Vagina (tissue), 2 donors: ENCODE measurements around the gene REV3L. TPM values are rescaled to one million over a fixed set of nuclear protein-coding genes. Genes with fewer than 3 reads are reported as not detected.

Experiments
- DNase-seq, 2 donors: peaks; one replicate each; pipeline ENCODE4 v3.0.0-alpha.2; 2017; ENCODE audit errors: extremely low spot score in 2 of 2
- H3K27ac ChIP-seq: fragments of 200-600 bp; sonication (generic); one replicate; pipeline ENCODE4 v1.5.1; 2019
- H3K27me3 ChIP-seq: fragments of 200-600 bp; sonication (generic); one replicate; pipeline ENCODE4 v1.5.1; 2019
- H3K36me3 ChIP-seq, 2 donors: fragments of 200-600 bp; sonication (generic); one replicate each; pipeline ENCODE4 v1.5.1; 2017 to 2019
- H3K4me1 ChIP-seq: fragments of 200-600 bp; sonication (generic); one replicate; pipeline ENCODE4 v1.5.1; 2019
- H3K4me3 ChIP-seq, 2 donors: fragments of 200-600 bp; sonication (generic); 1 replicate in 1 of 2; 2 replicates in 1 of 2; pipeline ENCODE4 v1.5.1; 2016 to 2019
- H3K9me3 ChIP-seq: fragments of 200-600 bp; sonication (generic); one replicate; pipeline ENCODE4 v1.5.1; 2019
- CTCF ChIP-seq, 3 experiments: fragments of 450-650 bp in 2 of 3; fragments of 200-600 bp in 1 of 3; sonication (generic) in 1 of 3; IDR thresholded peaks; one replicate each; pipeline ENCODE4 v1.5.1; 2017 to 2019; ENCODE audit warnings: antibody characterized with exemption in 3 of 3, mild to moderate bottlenecking in 2 of 3, moderate library complexity in 2 of 3
- POLR2A ChIP-seq, 2 donors: fragments of 450-650 bp; IDR thresholded peaks; one replicate each; pipeline ENCODE4 v1.6.1; 2017; ENCODE audit warnings: antibody characterized with exemption in 2 of 2, mild to moderate bottlenecking in 2 of 2, moderate library complexity in 2 of 2
- POLR2AphosphoS5 ChIP-seq, 2 donors: sonication (generic); formaldehyde crosslinking; IDR thresholded peaks; one replicate each; pipeline ENCODE4 v1.9.0; 2017; ENCODE audit warnings: antibody characterized with exemption in 2 of 2, mild to moderate bottlenecking in 2 of 2, low read depth in 1 of 2; ENCODE audit not compliant: insufficient read depth in 1 of 2
- intact Hi-C: fragments of 100-400 bp; cut with DNase I; formaldehyde crosslinking; loops from one replicate; pipeline ENCODE4 v1.15.1; 2023
- total RNA-seq: library from RNA; depleted of rRNA; stranded (reverse); fragments of >200 nt; gene quantifications from one replicate; pipeline ENCODE4 v1.2.3, GENCODE V29; 2016

REV3L gene
- total RNA-seq, 1 donor from 2014 or later = 33.9 TPM

DNA sequence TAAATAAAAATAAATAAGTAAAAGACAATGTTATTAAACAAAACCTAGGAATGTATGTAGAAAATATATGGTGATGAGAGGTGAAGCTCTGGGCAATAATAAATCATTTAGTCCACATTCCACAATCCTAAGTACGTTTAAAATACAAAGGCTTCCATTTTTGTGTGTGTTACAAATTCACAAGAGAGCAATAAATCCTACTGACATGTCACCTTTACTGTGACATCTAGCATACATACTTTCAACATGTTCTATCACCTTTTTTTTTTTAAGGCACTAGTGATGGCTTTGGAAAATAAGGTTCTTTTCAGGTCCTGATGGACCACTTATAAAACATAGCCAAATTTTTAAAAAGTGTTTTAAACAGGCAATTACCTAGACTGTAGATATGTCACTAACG, 12.0 kb downstream of the REV3L start:
- DNase-seq = no peak
- intact Hi-C loops = no loop called here
- Histone ChIP-seq H3K27me3 (no peaks in the 10 kb centered on the region), H3K4me3 (no peak overlapping the region), H3K4me1 (peaks cover 38% of the 10 kb centered on the region), H3K36me3 (no peaks in the 10 kb centered on the region), H3K27ac (no peak overlapping the region), H3K9me3 (no peaks in the 10 kb centered on the region)
- TF ChIP-seq POLR2A (IDR thresholded peaks at IDR 0.05) (no peak), POLR2AphosphoS5 (IDR thresholded peaks at IDR 0.05; ENCODE audit: insufficient read depth in 1 of 2, low read depth in 1 of 2) (no peak), CTCF (IDR thresholded peaks at IDR 0.05) (no peak)

DNA sequence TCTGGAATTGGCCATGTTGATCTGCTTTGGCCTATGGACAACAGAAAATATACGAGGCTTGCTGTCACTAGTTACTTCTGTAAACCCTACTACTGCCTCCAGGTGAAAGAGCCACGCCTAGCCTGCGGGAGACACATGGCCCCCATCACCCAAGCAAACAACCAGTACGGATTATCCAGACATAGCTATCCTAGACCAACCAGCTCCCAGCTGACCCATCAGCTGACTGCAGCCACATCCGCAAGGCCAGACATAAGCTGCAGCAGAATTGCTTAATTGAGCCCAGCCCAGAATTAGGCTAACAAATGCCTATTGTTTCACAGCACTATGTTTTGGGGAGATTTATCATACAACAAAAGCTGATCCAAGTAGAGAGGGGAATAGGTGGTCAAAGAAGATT, 13.5 kb downstream of the REV3L start:
- Histone ChIP-seq H3K27ac (no peak overlapping the region), H3K27me3 (no peaks in the 10 kb centered on the region), H3K4me3 (no peak overlapping the region), H3K4me1 (peaks cover 26% of the 10 kb centered on the region), H3K9me3 (no peaks in the 10 kb centered on the region), H3K36me3 (no peaks in the 10 kb centered on the region)
- intact Hi-C loops = loop anchor here (10.0 kb wide), 1 partner anchor 105 kb away; no protein-coding TSS in a partner anchor
- TF ChIP-seq CTCF (IDR thresholded peaks at IDR 0.05) (no peak), POLR2A (IDR thresholded peaks at IDR 0.05) (no peak), POLR2AphosphoS5 (IDR thresholded peaks at IDR 0.05; ENCODE audit: insufficient read depth in 1 of 2, low read depth in 1 of 2) (no peak)
- DNase-seq = no peak

DNA sequence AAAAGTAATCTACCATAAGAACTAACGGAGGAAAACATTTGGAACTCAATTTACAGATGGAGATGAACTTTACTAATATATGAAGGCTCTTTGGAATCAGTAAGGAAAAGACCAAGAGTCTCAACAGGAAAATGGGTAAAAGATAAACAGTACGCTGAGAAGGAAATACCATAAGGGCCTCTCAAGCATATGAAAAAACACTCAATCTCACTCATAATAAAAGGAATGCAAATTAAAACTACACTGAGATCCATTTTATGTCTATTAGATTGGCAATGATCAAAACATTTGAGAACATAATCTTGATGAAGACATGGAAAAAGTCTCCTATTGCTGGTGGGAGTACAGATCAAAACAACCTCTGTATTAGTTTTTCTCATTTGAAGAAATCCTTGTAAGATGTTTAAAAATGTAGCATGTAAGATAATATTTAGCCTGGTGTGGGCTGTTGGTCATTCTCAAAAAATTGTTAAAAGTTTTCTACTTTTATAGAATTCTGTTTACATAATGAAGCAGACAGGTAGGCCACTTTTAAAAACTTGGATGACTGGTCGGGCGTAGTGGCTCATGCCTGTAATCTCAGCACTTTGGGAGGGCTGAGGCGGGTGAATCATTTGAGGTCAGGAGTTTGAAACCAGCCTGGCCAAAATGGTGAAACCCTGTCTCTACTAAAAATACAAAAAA, 14.5 kb downstream of the REV3L start:
- Histone ChIP-seq H3K4me3 (no peak overlapping the region), H3K9me3 (no peaks in the 10 kb centered on the region), H3K36me3 (no peaks in the 10 kb centered on the region), H3K27me3 (no peaks in the 10 kb centered on the region), H3K4me1 (peaks cover 27% of the 10 kb centered on the region), H3K27ac (peak overlapping the region; percentile 18)
- no peak for DNase-seq
- intact Hi-C loops = loop anchor here (10.0 kb wide), 1 partner anchor 104 kb away; no protein-coding TSS in a partner anchor
- TF ChIP-seq POLR2A (IDR thresholded peaks at IDR 0.05) (no peak), CTCF (IDR thresholded peaks at IDR 0.05) (no peak), POLR2AphosphoS5 (IDR thresholded peaks at IDR 0.05; ENCODE audit: insufficient read depth in 1 of 2, low read depth in 1 of 2) (no peak)

GRCh38 chr6:111464184-111464583, 18.8 kb downstream of the REV3L start:
- DNase-seq = no peak
- intact Hi-C loops = loop anchor here (10.0 kb wide), 1 partner anchor 99 kb away; no protein-coding TSS in a partner anchor
- H3K36me3 ChIP-seq = no peaks in the 10 kb centered on the region
- no peaks in the 10 kb centered on the region for H3K9me3 ChIP-seq
- peaks cover 30% of the 10 kb centered on the region for H3K4me1 ChIP-seq
- H3K27ac ChIP-seq = no peak overlapping the region
- H3K27me3 ChIP-seq = no peaks in the 10 kb centered on the region
- no peak overlapping the region for H3K4me3 ChIP-seq
- TF ChIP-seq POLR2AphosphoS5 (IDR thresholded peaks at IDR 0.05; ENCODE audit: insufficient read depth in 1 of 2, low read depth in 1 of 2) = no peak
- TF ChIP-seq CTCF (IDR thresholded peaks at IDR 0.05) = no peak
- no peak for TF ChIP-seq POLR2A (IDR thresholded peaks at IDR 0.05)

DNA sequence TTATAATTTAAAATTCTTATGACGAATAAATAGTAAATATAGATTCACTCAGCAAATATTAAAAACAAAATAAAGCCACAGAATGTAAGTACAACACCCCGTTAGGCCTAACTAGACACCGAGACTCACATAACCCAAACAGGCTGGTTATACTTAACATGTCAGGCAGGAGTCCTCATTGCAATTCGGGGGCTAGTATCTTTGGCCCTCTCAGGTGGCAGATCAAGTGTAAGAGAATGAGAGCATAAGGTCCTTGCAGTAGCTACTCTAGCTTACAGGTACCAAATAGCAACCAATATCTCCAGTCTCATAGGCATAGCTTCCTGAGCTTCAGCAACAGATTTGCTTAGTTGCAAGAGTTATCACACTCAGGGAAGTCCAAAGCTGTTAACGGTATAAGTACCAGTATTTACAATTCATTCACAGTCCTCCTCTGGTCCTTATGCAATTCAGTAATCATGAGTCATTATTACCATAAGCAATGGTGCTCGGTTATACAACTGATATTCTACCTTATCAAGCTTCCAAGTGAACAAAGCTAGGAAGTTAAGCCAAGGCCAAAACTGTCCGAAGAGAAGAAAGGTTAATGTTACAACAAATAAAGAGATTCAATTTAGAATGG, 20.1 kb downstream of the REV3L start:
- Histone ChIP-seq H3K9me3 (no peaks in the 10 kb centered on the region), H3K4me1 (peaks cover 17% of the 10 kb centered on the region), H3K27ac (peak overlapping the region; percentile 64), H3K36me3 (no peaks in the 10 kb centered on the region), H3K4me3 (no peak overlapping the region), H3K27me3 (no peaks in the 10 kb centered on the region)
- TF ChIP-seq CTCF (IDR thresholded peaks at IDR 0.05) (no peak), POLR2A (IDR thresholded peaks at IDR 0.05) (no peak), POLR2AphosphoS5 (IDR thresholded peaks at IDR 0.05; ENCODE audit: insufficient read depth in 1 of 2, low read depth in 1 of 2) (peak in 1 of 2 donors; percentile 22)
- intact Hi-C loops = loop anchor here (10.0 kb wide), 1 partner anchor 98 kb away; no protein-coding TSS in a partner anchor
- no peak for DNase-seq
